HL-60 (cell line): ENCODE data around the gene CSK.

ENCODE experiments used
- DNase-seq, 2 experiments: peaks; one replicate each; pipeline ENCODE4 v3.0.0-alpha.2; 2010 to 2020; ENCODE audit warnings: low read depth in 1 of 2, low spot score in 1 of 2
- H3K27ac ChIP-seq: fragments of 250-450 bp; sonication (Bioruptor Pico); replicated peaks from 2 replicates; pipeline ENCODE4 v1.5.1; 2020; ENCODE audit warnings: mild to moderate bottlenecking, moderate library complexity
- H3K27me3 ChIP-seq: fragments of 250-450 bp; sonication (Bioruptor Pico); 2 replicates; pipeline ENCODE4 v1.5.1; 2021; ENCODE audit warnings: mild to moderate bottlenecking, moderate library complexity; ENCODE audit not compliant: insufficient read depth, poor library complexity, severe bottlenecking
- H3K4me3 ChIP-seq: replicated peaks from 2 replicates; pipeline ENCODE4 v1.5.1; 2011; ENCODE audit warnings: mild to moderate bottlenecking, control low read depth, low read length; ENCODE audit not compliant: insufficient read depth
- GABPA ChIP-seq: IDR thresholded peaks from 2 replicates; pipeline ENCODE4 v1.6.1; 2012; ENCODE audit warnings: low read depth
- POLR2AphosphoS5 ChIP-seq: IDR thresholded peaks from 2 replicates; pipeline ENCODE4 v1.6.1; 2012; ENCODE audit warnings: low read depth
- SPI1 ChIP-seq: IDR thresholded peaks from 2 replicates; pipeline ENCODE4 v1.6.1; 2012; ENCODE audit warnings: low read depth, mild to moderate bottlenecking, borderline replicate concordance
- TF ChIP-seq, protein P1 (sequence below): IDR thresholded peaks from 2 replicates; pipeline ENCODE4 v1.6.1; 2012; ENCODE audit warnings: low read depth; ENCODE audit not compliant: insufficient replicate concordance
- TF ChIP-seq, protein P2 (sequence below): IDR thresholded peaks from one replicate; pipeline ENCODE4 v1.5.1; 2011; ENCODE audit warnings: low read length, control low read depth, inconsistent platforms; ENCODE audit not compliant: insufficient read depth

CSK gene

DNA sequence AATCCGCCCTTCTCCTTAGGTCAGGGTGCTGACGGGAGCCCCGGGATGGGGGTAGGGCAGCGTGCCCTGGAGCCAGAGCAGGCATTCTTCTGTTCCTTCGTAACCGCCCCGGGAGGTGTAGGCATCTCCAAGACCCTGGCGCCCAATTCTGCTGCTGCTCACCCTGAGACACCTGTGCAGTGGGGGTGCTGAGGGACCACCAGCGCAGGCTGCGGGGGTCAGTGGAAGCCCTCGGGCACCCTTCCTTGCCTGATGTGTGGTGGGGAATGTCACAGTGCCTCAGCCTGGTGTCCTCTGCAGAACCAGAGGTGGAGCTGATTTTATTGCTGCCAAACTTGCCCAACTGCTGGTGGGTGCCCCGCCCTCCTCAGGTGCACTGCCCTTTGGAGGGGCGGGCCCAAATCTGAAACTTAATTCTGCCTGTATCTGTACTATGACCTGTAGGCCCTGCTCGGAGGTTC is 7.3 kb downstream of the CSK start:
- peak in 1 of 2 experiments; percentile 39 for DNase-seq
- TF ChIP-seq, protein P1, sequence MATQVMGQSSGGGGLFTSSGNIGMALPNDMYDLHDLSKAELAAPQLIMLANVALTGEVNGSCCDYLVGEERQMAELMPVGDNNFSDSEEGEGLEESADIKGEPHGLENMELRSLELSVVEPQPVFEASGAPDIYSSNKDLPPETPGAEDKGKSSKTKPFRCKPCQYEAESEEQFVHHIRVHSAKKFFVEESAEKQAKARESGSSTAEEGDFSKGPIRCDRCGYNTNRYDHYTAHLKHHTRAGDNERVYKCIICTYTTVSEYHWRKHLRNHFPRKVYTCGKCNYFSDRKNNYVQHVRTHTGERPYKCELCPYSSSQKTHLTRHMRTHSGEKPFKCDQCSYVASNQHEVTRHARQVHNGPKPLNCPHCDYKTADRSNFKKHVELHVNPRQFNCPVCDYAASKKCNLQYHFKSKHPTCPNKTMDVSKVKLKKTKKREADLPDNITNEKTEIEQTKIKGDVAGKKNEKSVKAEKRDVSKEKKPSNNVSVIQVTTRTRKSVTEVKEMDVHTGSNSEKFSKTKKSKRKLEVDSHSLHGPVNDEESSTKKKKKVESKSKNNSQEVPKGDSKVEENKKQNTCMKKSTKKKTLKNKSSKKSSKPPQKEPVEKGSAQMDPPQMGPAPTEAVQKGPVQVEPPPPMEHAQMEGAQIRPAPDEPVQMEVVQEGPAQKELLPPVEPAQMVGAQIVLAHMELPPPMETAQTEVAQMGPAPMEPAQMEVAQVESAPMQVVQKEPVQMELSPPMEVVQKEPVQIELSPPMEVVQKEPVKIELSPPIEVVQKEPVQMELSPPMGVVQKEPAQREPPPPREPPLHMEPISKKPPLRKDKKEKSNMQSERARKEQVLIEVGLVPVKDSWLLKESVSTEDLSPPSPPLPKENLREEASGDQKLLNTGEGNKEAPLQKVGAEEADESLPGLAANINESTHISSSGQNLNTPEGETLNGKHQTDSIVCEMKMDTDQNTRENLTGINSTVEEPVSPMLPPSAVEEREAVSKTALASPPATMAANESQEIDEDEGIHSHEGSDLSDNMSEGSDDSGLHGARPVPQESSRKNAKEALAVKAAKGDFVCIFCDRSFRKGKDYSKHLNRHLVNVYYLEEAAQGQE = no peak
- TF ChIP-seq POLR2AphosphoS5 (no peak), GABPA (no peak), SPI1 (no peak)
- TF ChIP-seq, protein P2, sequence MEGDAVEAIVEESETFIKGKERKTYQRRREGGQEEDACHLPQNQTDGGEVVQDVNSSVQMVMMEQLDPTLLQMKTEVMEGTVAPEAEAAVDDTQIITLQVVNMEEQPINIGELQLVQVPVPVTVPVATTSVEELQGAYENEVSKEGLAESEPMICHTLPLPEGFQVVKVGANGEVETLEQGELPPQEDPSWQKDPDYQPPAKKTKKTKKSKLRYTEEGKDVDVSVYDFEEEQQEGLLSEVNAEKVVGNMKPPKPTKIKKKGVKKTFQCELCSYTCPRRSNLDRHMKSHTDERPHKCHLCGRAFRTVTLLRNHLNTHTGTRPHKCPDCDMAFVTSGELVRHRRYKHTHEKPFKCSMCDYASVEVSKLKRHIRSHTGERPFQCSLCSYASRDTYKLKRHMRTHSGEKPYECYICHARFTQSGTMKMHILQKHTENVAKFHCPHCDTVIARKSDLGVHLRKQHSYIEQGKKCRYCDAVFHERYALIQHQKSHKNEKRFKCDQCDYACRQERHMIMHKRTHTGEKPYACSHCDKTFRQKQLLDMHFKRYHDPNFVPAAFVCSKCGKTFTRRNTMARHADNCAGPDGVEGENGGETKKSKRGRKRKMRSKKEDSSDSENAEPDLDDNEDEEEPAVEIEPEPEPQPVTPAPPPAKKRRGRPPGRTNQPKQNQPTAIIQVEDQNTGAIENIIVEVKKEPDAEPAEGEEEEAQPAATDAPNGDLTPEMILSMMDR = no peak
- H3K27me3 ChIP-seq = no peaks in the 10 kb centered on the region
- H3K27ac ChIP-seq = peak overlapping the region; percentile 91
- H3K4me3 ChIP-seq = peak overlapping the region; percentile 43

DNA sequence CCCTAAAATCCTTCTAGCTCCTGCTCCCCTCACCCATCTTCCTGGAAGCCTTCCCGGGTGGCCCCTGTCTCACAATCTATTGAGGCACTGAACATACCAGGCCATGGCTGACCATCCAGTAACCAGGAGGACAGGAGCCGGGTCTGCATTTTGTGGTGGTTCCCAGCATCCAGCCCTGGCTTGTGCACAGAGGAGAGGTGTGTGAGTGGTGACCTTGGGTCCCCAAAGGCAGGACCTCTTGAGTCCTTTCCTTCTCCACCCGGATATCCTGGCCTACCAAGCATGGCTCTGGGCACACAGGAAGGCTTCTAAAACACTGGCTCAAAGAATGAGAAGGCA is 7.8 kb downstream of the CSK start:
- peak overlapping the region; percentile 43 for H3K4me3 ChIP-seq

DNA sequence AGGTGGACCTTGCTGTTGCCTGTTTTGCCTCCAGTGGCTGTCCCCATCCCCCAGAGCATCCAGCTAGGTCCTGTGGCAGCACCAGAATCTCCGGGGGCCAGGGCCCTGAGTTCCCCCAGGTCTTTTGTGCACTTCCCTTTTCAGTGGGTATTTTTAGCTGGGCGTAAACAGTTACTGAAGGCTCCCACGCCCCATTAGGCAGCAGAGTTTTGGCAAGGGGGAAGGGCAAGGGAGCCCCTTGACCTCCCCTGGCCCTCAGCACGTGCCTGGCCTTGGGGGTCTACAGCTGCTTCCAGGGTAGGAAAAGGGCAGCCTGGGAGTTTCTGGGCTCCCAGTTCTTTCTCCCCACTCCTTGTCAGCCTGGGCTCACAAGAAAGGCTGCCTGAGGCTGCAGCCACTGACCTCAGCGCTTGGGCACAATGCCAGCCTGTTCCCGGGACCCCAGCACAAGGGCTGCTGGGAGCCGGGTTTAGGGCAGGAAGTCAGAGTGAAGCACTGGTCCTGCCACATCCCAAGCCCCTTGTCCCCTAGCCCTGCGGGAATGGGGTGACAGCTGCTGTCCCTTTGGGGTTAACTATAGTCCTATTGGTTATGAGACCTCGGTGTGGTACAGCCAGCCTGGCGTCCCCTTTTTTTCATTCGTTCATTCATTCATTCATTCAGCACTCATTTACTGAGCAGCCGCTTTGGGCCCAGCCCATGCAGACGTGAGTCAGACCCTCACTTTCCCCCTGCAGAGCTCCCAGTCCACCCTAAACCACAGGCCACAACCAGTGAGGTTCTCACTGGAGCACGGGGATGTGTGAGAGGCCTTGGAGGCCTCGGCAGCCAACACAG is 8.4 kb downstream of the CSK start:
- DNase-seq = peak; percentile 67 to 80
- Histone ChIP-seq H3K27ac (peak overlapping the region; percentile 91), H3K4me3 (peak overlapping the region; percentile 43)

More for the DNA sequence above, 7.8 kb downstream of the CSK start:
- no peak for DNase-seq
- TF ChIP-seq, protein P1 = no peak
- TF ChIP-seq GABPA (no peak), SPI1 (no peak)
- peak overlapping the region; percentile 91 for H3K27ac ChIP-seq
- no peaks in the 10 kb centered on the region for H3K27me3 ChIP-seq

More for the DNA sequence above, 8.4 kb downstream of the CSK start:
- H3K27me3 ChIP-seq = no peaks in the 10 kb centered on the region
- peak; percentile 94 for TF ChIP-seq SPI1
- TF ChIP-seq, protein P1 = no peak
- peak; percentile 31; the same call in 1 of the 2 replicates for TF ChIP-seq POLR2AphosphoS5
- TF ChIP-seq, protein P2 = no peak
